ENCODE results near the gene CHD8. TPM values are rescaled to one million over a fixed set of nuclear protein-coding genes. Genes with fewer than 3 reads are reported as not detected.

The CHD8 gene
- total and polyA plus RNA-seq, 9 donors = 27.1 to 79.3 (median 63.4) TPM

GRCh38 chr14:21405097-21405496 is 50.8 kb downstream of the CHD8 start:
- 71 to 79% (median 74%) methylated on average over 3 of the region's 3 CpGs for WGBS, 3 donors
- intact Hi-C loops (cut with DNase I) = loop anchor here in 1 of 4 donors (5.0 kb wide), 1 partner anchor 43 kb away; no protein-coding TSS in a partner anchor
- H3K27me3 ChIP-seq = no peaks in the 10 kb centered on the region

GRCh38 chr14:21399311-21399870 is 56.5 kb downstream of the CHD8 start:
- 92 to 96% (median 94%) methylated on average over 5 of the region's 5 CpGs for WGBS, 3 donors
- Histone ChIP-seq H3K9me3 (no peaks in the 10 kb centered on the region), H3K4me3 (no peak overlapping the region), H3K27ac (no peak overlapping the region), H3K4me1 (ENCODE audit: insufficient read depth) (no peaks in the 10 kb centered on the region), H3K27me3 (no peaks in the 10 kb centered on the region), H3K36me3 (no peaks in the 10 kb centered on the region)
- intact Hi-C loops (cut with DNase I) = no loop called here
- no peak for TF ChIP-seq EP300 (IDR thresholded peaks at IDR 0.05)
- no peak for DNase-seq

More at GRCh38 chr14:21405097-21405496, 50.8 kb downstream of the CHD8 start:
- H3K4me3 ChIP-seq = no peak overlapping the region
- no peak for DNase-seq
- TF ChIP-seq POLR2A (IDR thresholded peaks at IDR 0.05) (no peak), EP300 (IDR thresholded peaks at IDR 0.05) (no peak), CTCF (IDR thresholded peaks at IDR 0.05) (no peak)
- no peaks in the 10 kb centered on the region for H3K4me1 ChIP-seq (ENCODE audit: insufficient read depth)
- no peaks in the 10 kb centered on the region for H3K36me3 ChIP-seq
- no peaks in the 10 kb centered on the region for H3K9me3 ChIP-seq
- H3K27ac ChIP-seq = no peak overlapping the region

GRCh38 chr14:21398901-21399300 is 57.0 kb downstream of the CHD8 start:
- WGBS, 3 donors = 87 to 91% (median 91%) methylated on average over 4 of the region's 4 CpGs
- intact Hi-C loops (cut with DNase I) = no loop called here
- Histone ChIP-seq H3K27ac (no peak overlapping the region), H3K4me3 (no peak overlapping the region), H3K27me3 (no peaks in the 10 kb centered on the region), H3K4me1 (ENCODE audit: insufficient read depth) (no peaks in the 10 kb centered on the region), H3K36me3 (no peaks in the 10 kb centered on the region), H3K9me3 (no peaks in the 10 kb centered on the region)
- TF ChIP-seq CTCF (IDR thresholded peaks at IDR 0.05) (no peak), POLR2A (IDR thresholded peaks at IDR 0.05) (no peak), EP300 (IDR thresholded peaks at IDR 0.05) (no peak)
- no peak for DNase-seq

GRCh38 chr14:21395450-21395849 is 60.5 kb downstream of the CHD8 start:
- no peaks in the 10 kb centered on the region for H3K36me3 ChIP-seq
- intact Hi-C loops (cut with DNase I) = no loop called here
- 0 to 24% (median 0%) methylated on average over 1 of the region's 1 CpG for WGBS, 3 donors

More at GRCh38 chr14:21395450-21395849, 60.5 kb downstream of the CHD8 start:
- Histone ChIP-seq H3K27me3 (no peaks in the 10 kb centered on the region), H3K4me3 (no peak overlapping the region), H3K27ac (no peak overlapping the region), H3K9me3 (no peaks in the 10 kb centered on the region), H3K4me1 (ENCODE audit: insufficient read depth) (no peaks in the 10 kb centered on the region)
- DNase-seq = no peak
- no peak for TF ChIP-seq EP300 (IDR thresholded peaks at IDR 0.05)
- no peak for TF ChIP-seq POLR2A (IDR thresholded peaks at IDR 0.05)
- TF ChIP-seq CTCF (IDR thresholded peaks at IDR 0.05) = no peak
